ENCODE measurements around the gene MDK.

DNA sequence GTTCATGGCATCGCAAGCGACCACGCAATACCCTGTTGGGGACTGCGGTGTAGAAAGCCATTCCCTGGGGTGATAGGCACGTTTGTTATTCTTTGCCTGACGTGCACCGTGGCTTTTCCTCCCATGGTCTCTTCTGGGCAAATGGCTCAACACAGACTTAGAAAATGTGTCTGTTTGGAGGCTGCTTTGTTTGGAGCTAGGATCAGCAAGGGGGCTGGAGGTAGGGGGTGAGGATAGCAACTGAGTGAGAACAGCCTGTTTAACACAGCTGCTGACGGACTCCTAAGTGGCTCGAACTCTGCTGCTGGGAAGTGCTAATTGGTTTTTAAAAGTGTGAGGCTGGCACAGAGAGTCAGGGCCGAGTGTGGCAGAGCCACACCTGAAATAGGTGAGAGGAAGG is 26.2 kb downstream of the MDK start:
- TF ChIP-seq, protein P1, sequence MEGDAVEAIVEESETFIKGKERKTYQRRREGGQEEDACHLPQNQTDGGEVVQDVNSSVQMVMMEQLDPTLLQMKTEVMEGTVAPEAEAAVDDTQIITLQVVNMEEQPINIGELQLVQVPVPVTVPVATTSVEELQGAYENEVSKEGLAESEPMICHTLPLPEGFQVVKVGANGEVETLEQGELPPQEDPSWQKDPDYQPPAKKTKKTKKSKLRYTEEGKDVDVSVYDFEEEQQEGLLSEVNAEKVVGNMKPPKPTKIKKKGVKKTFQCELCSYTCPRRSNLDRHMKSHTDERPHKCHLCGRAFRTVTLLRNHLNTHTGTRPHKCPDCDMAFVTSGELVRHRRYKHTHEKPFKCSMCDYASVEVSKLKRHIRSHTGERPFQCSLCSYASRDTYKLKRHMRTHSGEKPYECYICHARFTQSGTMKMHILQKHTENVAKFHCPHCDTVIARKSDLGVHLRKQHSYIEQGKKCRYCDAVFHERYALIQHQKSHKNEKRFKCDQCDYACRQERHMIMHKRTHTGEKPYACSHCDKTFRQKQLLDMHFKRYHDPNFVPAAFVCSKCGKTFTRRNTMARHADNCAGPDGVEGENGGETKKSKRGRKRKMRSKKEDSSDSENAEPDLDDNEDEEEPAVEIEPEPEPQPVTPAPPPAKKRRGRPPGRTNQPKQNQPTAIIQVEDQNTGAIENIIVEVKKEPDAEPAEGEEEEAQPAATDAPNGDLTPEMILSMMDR (conservative IDR thresholded peaks at IDR 0.05 in 1 of 2, IDR thresholded peaks at IDR 0.05 in 1 of 2; ENCODE audit: extremely low read depth in 1 of 2, insufficient read depth in 1 of 2, low read depth in 1 of 2, low read length in 2 of 2): no peak
- no peak for TF ChIP-seq EZH2 (IDR thresholded peaks at IDR 0.05; ENCODE audit: borderline replicate concordance, low read length)

Measured in mammary epithelial cell (primary cell).